Measurements from ENCODE around the gene ROBO1.
"Not testable (repeated sequence)": the region's sequence is repeated elsewhere in the genome, so short reads cannot be mapped to it uniquely, and the experiment has no call there.

Gene ROBO1

GRCh38 chr3:78894787-78895186 lies 873.0 kb downstream of the ROBO1 start:
- no peak for DNase-seq

GRCh38 chr3:78893161-78893560 lies 874.6 kb downstream of the ROBO1 start:
- no peak for DNase-seq

GRCh38 chr3:78889348-78889747 lies 878.5 kb downstream of the ROBO1 start:
- DNase-seq: no peak

- no peak for DNase-seq
Observed at GRCh38 chr3:78888635-78889034, 879.2 kb downstream of the ROBO1 start.

GRCh38 chr3:78887547-78888011 lies 880.2 kb downstream of the ROBO1 start:
- DNase-seq: no peak

- DNase-seq: no peak
Observed at GRCh38 chr3:78887029-78887428, 880.8 kb downstream of the ROBO1 start.

- DNase-seq: not testable (repeated sequence)
Observed at GRCh38 chr3:78884567-78884966, 883.2 kb downstream of the ROBO1 start.

- DNase-seq: no peak
Observed at GRCh38 chr3:78882251-78882650, 885.5 kb downstream of the ROBO1 start.

- DNase-seq: no peak
Observed at GRCh38 chr3:78881501-78881900, 886.3 kb downstream of the ROBO1 start.

- no peak for DNase-seq
Observed at GRCh38 chr3:78880603-78881461, 887.0 kb downstream of the ROBO1 start.

GRCh38 chr3:78879295-78879860 lies 888.4 kb downstream of the ROBO1 start:
- DNase-seq: no peak

GRCh38 chr3:78878789-78879188 lies 889.0 kb downstream of the ROBO1 start:
- no peak for DNase-seq

GRCh38 chr3:78878011-78878410 lies 889.8 kb downstream of the ROBO1 start:
- DNase-seq: no peak

GRCh38 chr3:78875851-78876250 lies 891.9 kb downstream of the ROBO1 start:
- no peak for DNase-seq

- no peak for DNase-seq
Observed at GRCh38 chr3:78875436-78875835, 892.4 kb downstream of the ROBO1 start.

GRCh38 chr3:78873641-78874040 lies 894.2 kb downstream of the ROBO1 start:
- no peak for DNase-seq

- no peak for DNase-seq
Observed at GRCh38 chr3:78872195-78872594, 895.6 kb downstream of the ROBO1 start.

- DNase-seq: no peak
Observed at GRCh38 chr3:78871048-78871447, 896.8 kb downstream of the ROBO1 start.

- no peak for DNase-seq
Observed at GRCh38 chr3:78870484-78870883, 897.3 kb downstream of the ROBO1 start.

GRCh38 chr3:78868570-78868969 lies 899.2 kb downstream of the ROBO1 start:
- DNase-seq: no peak

- no peak for DNase-seq
Observed at GRCh38 chr3:78867409-78868372, 900.1 kb downstream of the ROBO1 start.

- no peak for DNase-seq
Observed at GRCh38 chr3:78863306-78864203, 904.2 kb downstream of the ROBO1 start.

Data from NCI-H187 (cell line).